ENCODE data around the gene PHPT1. TPM values are rescaled to one million over a fixed set of nuclear protein-coding genes. Genes with fewer than 3 reads are reported as not detected.
A peak's percentile ranks its signal among the peaks of the same experiment; 100 is the strongest.

PHPT1 gene
- total and polyA plus RNA-seq, 2 of the 13 experiments (the other 11 are each of a cell fraction or from before 2014, with no cell fraction given) = 189 to 192 TPM

DNA sequence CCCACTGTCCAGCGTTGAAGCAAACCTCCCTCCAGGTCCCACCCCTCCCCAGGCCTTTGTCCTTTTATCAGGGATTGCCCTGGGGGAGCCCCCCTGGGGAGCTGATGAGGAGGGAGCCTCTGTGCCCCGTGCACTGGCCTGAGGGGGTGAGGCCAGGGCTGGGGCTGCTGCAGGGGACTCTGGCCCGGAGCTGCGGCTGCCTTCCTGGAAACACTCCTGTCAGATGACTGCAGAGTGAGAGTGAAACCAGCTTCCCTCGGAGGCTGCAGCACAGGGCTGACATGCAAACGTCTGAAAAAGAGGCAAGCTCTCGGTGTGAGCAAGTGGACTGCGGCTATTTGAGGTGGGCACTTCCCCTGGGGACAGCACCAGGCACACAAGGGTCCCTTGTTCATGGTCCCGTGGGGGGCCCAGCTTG is 32.5 kb downstream of the PHPT1 start (continued):
- TF ChIP-seq TRIM22 (IDR thresholded peaks at IDR 0.05) (no peak), ZNF18 (CRISPR knock-in tag; IDR thresholded peaks at IDR 0.05; ENCODE audit: insufficient replicate concordance) (no peak), ELK4 (CRISPR knock-in tag; IDR thresholded peaks at IDR 0.05; ENCODE audit: borderline replicate concordance) (no peak), ZNF563 (CRISPR knock-in tag; IDR thresholded peaks at IDR 0.05) (peak; percentile 91), TBP (CRISPR knock-in tag; IDR thresholded peaks at IDR 0.05) (no peak), NR3C1 (CRISPR knock-in tag; IDR thresholded peaks at IDR 0.05) (no peak), SALL2 (CRISPR knock-in tag; IDR thresholded peaks at IDR 0.05) (no peak), ZNF296 (CRISPR knock-in tag; conservative IDR thresholded peaks at IDR 0.05) (no peak), ZNF543 (CRISPR knock-in tag; IDR thresholded peaks at IDR 0.05) (no peak), MTA1 (CRISPR knock-in tag; IDR thresholded peaks at IDR 0.05; ENCODE audit: borderline replicate concordance) (no peak), HIVEP1 (CRISPR knock-in tag; IDR thresholded peaks at IDR 0.05) (peak; percentile 60; the same call in 1 of the 2 replicates), PCBP1 (IDR thresholded peaks at IDR 0.05; ENCODE audit: borderline replicate concordance, low read depth, low read length) (no peak), BRD4 (CRISPR knock-in tag; IDR thresholded peaks at IDR 0.05) (no peak), FOXC1 (CRISPR knock-in tag; IDR thresholded peaks at IDR 0.05; ENCODE audit: borderline replicate concordance) (no peak), ATF1 (CRISPR knock-in tag; IDR thresholded peaks at IDR 0.05) (no peak), XBP1 (CRISPR knock-in tag; IDR thresholded peaks at IDR 0.05) (no peak), RNF2 (conservative IDR thresholded peaks at IDR 0.05; ENCODE audit: low read depth) (no peak), SPEN (CRISPR knock-in tag; IDR thresholded peaks at IDR 0.05; ENCODE audit: low read depth) (no peak), ZNF704 (CRISPR knock-in tag; IDR thresholded peaks at IDR 0.05; ENCODE audit: borderline replicate concordance) (no peak), U2AF1 (optimal IDR thresholded peaks at IDR 0.05; ENCODE audit: low read depth, low read length) (peak; percentile 71), ZNF3 (CRISPR knock-in tag; IDR thresholded peaks at IDR 0.05) (no peak)
- TF ChIP-seq, protein P1, sequence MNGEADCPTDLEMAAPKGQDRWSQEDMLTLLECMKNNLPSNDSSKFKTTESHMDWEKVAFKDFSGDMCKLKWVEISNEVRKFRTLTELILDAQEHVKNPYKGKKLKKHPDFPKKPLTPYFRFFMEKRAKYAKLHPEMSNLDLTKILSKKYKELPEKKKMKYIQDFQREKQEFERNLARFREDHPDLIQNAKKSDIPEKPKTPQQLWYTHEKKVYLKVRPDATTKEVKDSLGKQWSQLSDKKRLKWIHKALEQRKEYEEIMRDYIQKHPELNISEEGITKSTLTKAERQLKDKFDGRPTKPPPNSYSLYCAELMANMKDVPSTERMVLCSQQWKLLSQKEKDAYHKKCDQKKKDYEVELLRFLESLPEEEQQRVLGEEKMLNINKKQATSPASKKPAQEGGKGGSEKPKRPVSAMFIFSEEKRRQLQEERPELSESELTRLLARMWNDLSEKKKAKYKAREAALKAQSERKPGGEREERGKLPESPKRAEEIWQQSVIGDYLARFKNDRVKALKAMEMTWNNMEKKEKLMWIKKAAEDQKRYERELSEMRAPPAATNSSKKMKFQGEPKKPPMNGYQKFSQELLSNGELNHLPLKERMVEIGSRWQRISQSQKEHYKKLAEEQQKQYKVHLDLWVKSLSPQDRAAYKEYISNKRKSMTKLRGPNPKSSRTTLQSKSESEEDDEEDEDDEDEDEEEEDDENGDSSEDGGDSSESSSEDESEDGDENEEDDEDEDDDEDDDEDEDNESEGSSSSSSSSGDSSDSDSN (CRISPR knock-in tag; IDR thresholded peaks at IDR 0.05) = no peak
- TF ChIP-seq, protein P2, sequence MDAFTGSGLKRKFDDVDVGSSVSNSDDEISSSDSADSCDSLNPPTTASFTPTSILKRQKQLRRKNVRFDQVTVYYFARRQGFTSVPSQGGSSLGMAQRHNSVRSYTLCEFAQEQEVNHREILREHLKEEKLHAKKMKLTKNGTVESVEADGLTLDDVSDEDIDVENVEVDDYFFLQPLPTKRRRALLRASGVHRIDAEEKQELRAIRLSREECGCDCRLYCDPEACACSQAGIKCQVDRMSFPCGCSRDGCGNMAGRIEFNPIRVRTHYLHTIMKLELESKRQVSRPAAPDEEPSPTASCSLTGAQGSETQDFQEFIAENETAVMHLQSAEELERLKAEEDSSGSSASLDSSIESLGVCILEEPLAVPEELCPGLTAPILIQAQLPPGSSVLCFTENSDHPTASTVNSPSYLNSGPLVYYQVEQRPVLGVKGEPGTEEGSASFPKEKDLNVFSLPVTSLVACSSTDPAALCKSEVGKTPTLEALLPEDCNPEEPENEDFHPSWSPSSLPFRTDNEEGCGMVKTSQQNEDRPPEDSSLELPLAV (CRISPR knock-in tag; conservative IDR thresholded peaks at IDR 0.05; ENCODE audit: low read depth) = no peak

All from HepG2 (cell line).